GM18867 (cell line): ENCODE measurements around the gene TP63.

Experiments used
- ATAC-seq: cut with Tn5 transposase; IDR thresholded peaks from one replicate; pipeline ENCODE4 v1.9.1; 2021; ENCODE audit warnings: mild to moderate bottlenecking, moderate library complexity; ENCODE audit not compliant: unreplicated experiment

Gene TP63

DNA sequence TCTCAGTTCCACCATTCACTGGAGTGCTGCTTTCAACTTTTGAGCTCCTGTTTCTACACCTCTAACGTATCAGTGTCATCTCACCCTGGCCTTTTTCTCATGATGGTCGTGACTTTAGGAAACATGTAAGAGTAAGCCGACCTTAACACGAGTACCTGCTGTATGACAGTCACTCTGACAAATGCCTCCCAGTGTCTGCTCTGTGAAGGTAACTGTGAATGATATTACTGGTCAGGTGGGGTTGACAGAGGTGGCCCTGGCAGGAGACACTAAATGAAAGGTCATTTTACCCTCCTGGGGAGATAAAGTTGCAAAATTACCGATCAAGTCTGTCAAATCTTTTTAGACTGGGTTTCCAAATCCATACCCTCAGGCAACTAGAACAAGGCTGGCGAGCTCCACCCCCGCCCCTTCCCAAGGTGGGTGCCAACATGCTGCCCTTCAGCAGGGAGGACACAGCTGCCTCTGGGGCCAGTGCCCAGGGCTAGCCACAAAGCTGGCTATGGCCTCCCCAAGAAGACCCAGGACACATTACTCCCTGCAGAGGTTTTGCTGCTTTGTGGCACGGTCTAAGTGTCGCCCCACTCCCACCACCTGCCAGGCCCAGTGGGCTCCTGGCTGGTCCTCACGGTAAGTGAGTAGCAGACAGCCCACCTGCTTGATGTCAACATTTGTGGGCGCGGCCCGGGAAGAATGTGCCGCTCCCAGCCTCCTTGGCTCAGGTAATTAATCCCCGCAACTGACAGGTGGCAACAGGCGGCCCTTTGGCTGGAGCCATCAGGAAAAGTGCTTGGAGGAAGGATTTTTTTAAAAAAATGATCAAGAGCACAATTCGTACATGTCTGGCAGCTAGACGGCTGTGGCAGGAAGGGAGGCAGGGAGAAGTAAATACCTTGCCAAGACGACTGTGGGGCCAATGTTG lies 211.8 kb downstream of the TP63 start:
- no peak for ATAC-seq

- ATAC-seq: no peak
Observed at GRCh38 chr3:189845069-189845468, 213.9 kb downstream of the TP63 start.

DNA sequence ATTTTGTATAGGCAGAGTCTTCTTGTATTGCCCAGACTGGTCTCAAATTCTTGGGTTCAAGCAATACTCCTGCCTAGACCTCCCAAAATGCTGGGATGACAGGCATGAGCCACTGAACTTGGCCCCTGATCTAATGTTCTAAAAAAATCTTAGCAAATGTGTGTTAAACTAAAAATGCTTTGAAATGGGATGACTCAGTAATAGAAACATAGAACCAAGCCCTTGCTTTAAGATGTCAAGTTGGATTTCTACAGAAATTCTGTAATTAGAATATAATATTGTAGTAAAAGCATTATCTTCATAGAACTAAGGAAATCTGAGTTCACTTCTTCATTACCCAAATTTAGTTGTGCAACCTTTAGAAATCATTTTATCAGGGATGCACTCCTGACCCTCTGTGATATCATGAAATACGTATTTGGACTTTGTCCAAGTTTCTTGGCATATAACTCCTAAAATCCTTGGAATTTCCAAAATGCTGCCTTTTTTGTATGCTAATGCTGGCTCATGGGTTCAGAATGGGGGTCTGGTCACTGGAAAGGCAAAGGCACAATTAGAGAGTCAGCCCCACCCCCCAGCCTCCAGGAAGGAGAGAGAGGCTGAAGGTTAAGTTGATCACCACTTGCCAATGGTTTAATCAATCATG lies 217.3 kb downstream of the TP63 start:
- ATAC-seq: no peak

GRCh38 chr3:189849262-189849661 lies 218.1 kb downstream of the TP63 start:
- no peak for ATAC-seq

DNA sequence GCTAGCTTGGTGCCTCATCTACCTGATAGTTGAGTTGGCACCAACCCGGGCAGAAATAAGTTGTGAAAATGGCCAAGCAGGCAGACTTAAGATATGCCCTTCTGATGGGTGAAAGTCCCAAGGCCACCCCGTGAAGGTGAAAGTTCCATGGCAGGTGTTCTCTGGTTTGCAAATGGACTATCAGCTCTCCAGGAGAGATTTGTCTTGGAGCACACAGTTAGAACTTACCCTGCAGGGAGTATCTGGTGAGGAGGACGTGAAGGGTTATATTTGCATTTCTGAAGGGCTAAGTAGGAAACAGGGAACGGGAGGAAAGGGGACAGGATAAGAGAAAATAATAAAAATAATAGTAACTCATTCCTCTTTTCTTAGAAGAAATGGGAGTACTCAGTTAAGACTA lies 220.5 kb downstream of the TP63 start:
- ATAC-seq: no peak

DNA sequence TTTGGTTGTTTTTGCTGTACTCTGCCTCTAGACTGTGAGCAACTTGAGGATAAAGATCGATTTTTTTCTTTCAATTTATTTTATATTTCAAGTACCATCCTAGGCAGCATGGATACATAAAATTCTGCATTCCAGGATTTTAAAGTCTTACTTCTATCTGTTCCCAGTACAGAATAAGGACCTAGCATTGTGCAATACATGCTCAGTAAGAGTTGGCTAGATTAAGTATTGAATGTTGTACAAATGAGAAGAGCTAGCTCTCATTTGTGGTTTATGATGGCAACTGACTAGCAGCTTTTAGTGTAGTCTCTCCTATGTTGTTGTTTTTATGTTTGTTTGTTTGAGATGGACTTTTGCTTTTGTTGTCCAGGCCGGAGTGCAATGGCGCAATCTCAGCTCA lies 222.7 kb downstream of the TP63 start:
- no peak for ATAC-seq

- no peak for ATAC-seq
Observed at GRCh38 chr3:189860296-189860695, 229.1 kb downstream of the TP63 start.

- no peak for ATAC-seq
Observed at GRCh38 chr3:189862385-189862998, 231.3 kb downstream of the TP63 start.

GRCh38 chr3:189863031-189863430 lies 231.8 kb downstream of the TP63 start:
- no peak for ATAC-seq

GRCh38 chr3:189868061-189868460 lies 236.9 kb downstream of the TP63 start:
- ATAC-seq: no peak

DNA sequence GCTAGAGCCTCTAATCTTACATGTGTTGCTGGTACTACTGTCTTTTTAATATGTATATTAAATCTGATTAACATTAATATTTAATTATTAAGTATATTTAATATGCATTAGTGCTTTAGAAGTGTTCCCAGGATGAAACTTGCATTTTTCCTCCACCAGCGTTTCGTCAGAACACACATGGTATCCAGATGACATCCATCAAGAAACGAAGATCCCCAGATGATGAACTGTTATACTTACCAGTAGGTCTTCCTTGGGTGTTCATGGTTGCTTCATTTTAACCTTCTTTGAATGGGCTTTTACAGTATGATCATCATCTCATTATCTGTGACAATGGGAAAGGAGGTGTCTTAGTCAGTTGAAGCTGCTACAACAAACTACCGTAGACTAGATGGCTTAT lies 238.0 kb downstream of the TP63 start:
- no peak for ATAC-seq

GRCh38 chr3:189871418-189871817 lies 240.2 kb downstream of the TP63 start:
- ATAC-seq: no peak

DNA sequence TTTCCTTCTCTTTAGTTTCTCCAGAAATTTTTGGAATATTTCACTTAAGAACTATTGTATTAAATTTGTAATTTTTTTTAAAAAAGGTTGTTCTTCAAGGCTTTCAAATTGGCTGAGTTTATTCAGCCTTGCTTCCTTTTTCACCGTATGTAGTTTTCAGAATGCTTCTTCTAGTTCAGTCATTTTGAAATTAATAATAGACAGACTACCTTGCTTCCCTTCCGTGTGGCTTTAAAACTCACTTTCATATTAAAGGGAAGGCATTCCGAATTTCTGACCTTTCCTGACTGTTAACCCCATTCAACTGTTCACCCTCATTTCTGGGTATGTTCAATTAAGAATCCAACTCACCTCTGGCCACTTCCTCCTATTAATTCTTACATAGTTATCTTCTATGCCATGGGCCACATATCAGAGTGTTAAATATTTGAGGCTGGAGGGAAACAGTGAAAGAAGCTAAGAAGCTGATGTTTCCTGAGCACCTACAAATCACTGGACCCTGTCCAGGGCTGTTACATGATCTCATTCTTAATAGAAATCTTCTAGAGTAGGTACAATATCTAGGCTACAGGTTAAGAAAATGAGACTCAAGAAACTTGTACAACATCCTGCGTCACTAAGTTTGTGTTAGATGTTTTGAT lies 252.0 kb downstream of the TP63 start:
- ATAC-seq: no peak

- no peak for ATAC-seq
Observed at GRCh38 chr3:189890496-189890895, 259.3 kb downstream of the TP63 start.

DNA sequence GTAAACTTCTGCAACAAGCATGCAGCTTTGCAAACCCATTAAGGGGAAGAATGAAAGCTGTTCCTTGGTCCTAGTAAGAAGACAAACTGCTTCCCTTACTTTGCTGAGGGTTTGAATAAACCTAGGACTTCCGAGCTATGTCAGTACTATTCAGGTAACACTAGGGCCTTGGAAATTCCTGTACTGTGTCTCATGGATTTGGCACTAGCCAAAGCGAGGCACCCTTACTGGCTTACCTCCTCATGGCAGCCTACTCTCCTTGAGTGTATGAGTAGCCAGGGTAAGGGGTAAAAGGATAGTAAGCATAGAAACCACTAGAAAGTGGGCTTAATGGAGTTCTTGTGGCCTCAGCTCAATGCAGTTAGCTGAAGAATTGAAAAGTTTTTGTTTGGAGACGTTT lies 265.3 kb downstream of the TP63 start:
- ATAC-seq: no peak

- ATAC-seq: no peak
Observed at GRCh38 chr3:189897406-189897805, 266.2 kb downstream of the TP63 start.

DNA sequence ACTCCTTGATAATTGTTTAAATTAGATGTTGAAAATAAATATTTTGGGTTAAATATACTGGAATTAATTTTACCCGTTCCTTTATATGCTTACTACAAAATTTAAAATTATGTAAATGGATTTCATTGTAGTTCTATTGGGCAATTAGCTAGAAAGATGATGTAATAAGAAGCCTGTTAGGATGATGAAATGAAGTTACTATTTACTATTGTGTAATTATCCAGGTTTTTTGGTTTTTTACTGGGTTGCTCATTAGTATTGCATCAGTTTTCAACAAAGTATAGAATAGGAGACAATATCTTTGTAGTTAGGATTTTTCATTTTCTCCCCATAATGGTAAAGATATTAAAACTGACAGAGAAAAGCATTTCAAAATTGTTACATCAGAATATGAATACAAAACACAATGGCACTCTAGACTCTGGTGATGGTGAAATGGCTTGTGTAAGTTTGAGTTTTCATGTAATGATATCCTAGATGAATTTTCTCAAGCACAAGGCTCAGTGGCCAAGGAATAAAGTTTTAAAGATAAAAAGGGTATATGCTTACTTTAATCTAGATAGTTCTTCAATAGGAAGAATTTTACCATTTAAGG lies 267.5 kb downstream of the TP63 start:
- ATAC-seq: no peak

GRCh38 chr3:189899186-189899585 lies 268.0 kb downstream of the TP63 start:
- no peak for ATAC-seq

DNA sequence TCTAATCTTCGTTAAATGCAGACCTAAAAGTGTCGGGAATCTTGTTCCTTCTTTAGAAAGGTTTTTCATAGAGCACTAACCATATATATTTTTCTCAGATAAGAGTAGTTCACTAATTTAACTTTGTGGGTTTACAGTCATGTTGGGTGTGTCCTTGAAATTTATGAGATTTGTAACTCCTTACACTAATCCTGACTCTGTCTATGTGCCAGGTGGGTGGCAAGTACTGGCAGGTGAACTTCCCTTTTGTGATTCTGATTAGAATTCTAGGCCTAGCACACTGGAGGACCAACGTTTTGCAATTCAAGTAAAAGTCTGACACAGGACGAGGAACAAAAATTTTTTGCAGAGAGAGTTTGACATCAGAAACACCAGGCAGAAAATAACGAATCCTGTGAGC lies 269.4 kb downstream of the TP63 start:
- ATAC-seq: no peak

DNA sequence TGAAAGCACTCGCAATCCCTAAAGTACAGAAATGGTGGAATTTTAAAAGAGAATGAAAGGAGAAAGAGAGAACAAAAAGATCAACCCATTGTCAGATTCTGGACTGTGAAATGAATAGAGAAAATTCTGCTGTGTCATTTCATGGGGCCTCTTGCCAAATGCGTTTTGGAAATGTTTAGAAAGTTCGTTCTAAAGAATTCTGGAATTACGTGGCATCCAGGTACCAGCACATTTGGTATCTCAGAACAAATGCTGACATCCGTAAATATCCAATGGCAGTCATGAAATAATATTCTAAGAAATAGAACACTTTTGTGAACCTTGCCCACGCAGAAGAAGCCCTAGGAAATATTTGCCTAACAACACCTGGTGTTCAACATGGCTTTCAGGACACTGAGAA lies 270.3 kb downstream of the TP63 start:
- no peak for ATAC-seq
